OCI-LY1 (cell line): ENCODE data around the gene JAM3.

Experiments
- EZH2 ChIP-seq: fragments of 200-600 bp; sonication (generic), shearing (Covaris generic); IDR thresholded peaks from 2 replicates; pipeline ENCODE4 v1.8.0; 2017; ENCODE audit warnings: borderline replicate concordance, mixed run types, mild to moderate bottlenecking, antibody characterized with exemption, low read length, moderate library complexity, mixed read lengths
- TF ChIP-seq, protein P1 (sequence below): fragments of 200-600 bp; sonication (generic), shearing (Covaris generic); IDR thresholded peaks from 2 replicates; pipeline ENCODE4 v1.5.1; 2017; ENCODE audit warnings: mild to moderate bottlenecking, antibody characterized with exemption, low read length, moderate library complexity, mixed read lengths

DNA sequence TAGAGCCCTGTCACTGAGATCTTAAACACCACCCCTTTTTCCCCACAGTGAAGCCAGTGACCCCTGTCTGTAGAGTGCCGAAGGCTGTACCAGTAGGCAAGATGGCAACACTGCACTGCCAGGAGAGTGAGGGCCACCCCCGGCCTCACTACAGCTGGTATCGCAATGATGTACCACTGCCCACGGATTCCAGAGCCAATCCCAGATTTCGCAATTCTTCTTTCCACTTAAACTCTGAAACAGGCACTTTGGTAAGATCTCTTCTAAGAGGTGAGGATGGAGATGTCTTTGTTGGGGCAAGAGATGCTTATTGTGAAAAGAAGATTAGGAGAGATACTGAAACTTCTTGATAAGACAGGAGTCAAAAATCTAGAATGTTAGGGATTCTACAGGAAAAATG lies 75.9 kb downstream of the JAM3 start:
- TF ChIP-seq, protein P1, sequence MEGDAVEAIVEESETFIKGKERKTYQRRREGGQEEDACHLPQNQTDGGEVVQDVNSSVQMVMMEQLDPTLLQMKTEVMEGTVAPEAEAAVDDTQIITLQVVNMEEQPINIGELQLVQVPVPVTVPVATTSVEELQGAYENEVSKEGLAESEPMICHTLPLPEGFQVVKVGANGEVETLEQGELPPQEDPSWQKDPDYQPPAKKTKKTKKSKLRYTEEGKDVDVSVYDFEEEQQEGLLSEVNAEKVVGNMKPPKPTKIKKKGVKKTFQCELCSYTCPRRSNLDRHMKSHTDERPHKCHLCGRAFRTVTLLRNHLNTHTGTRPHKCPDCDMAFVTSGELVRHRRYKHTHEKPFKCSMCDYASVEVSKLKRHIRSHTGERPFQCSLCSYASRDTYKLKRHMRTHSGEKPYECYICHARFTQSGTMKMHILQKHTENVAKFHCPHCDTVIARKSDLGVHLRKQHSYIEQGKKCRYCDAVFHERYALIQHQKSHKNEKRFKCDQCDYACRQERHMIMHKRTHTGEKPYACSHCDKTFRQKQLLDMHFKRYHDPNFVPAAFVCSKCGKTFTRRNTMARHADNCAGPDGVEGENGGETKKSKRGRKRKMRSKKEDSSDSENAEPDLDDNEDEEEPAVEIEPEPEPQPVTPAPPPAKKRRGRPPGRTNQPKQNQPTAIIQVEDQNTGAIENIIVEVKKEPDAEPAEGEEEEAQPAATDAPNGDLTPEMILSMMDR = no peak
- no peak for TF ChIP-seq EZH2
